Liver (tissue), 9 donors: ENCODE results near the gene OGDHL. TPM values are rescaled to one million over a fixed set of nuclear protein-coding genes. Genes with fewer than 3 reads are reported as not detected.

Experiments used
- DNase-seq: peaks from one replicate; pipeline ENCODE4 v3.0.0-alpha.2; 2017; ENCODE audit warnings: low spot score
- H3K27ac ChIP-seq, 2 donors: one replicate each; pipeline ENCODE4 v1.7.0; 2013; ENCODE audit warnings: inconsistent platforms in 2 of 2, low read length in 2 of 2, control low read depth in 1 of 2, low read depth in 1 of 2, mild to moderate bottlenecking in 1 of 2
- H3K27me3 ChIP-seq, 4 donors: one replicate each; pipeline versions ENCODE4 v1.6.1 to v1.7.0; 2013; ENCODE audit warnings: low read length in 3 of 4, inconsistent platforms in 1 of 4, mild to moderate bottlenecking in 1 of 4, moderate library complexity in 1 of 4; ENCODE audit not compliant: control insufficient read depth in 4 of 4, insufficient read depth in 4 of 4
- H3K36me3 ChIP-seq, 4 donors: one replicate each; pipeline versions ENCODE4 v1.6.1 to v1.7.0; 2013; ENCODE audit warnings: low read length in 3 of 4, mild to moderate bottlenecking in 3 of 4, low read depth in 1 of 4, moderate library complexity in 1 of 4; ENCODE audit not compliant: control insufficient read depth in 4 of 4, insufficient read depth in 3 of 4
- H3K4me1 ChIP-seq, 4 donors: one replicate each; pipeline versions ENCODE4 v1.6.1 to v1.7.0; 2013; ENCODE audit warnings: low read length in 3 of 4, mild to moderate bottlenecking in 3 of 4, moderate library complexity in 1 of 4; ENCODE audit not compliant: control insufficient read depth in 4 of 4, insufficient read depth in 4 of 4
- H3K4me3 ChIP-seq, 3 donors: one replicate each; pipeline versions ENCODE4 v1.6.1 to v1.7.0; 2013; ENCODE audit warnings: low read length in 3 of 3, control low read depth in 1 of 3, low read depth in 1 of 3, mild to moderate bottlenecking in 1 of 3
- H3K9ac ChIP-seq, 2 donors: one replicate each; pipeline ENCODE4 v1.7.0; 2013; ENCODE audit warnings: low read length in 2 of 2, mild to moderate bottlenecking in 2 of 2, moderate library complexity in 2 of 2, control low read depth in 1 of 2, low read depth in 1 of 2
- H3K9me3 ChIP-seq, 4 donors: one replicate each; pipeline versions ENCODE4 v1.6.1 to v1.7.0; 2013; ENCODE audit warnings: low read length in 3 of 4; ENCODE audit not compliant: control insufficient read depth in 4 of 4
- EGR1 ChIP-seq, 2 donors: IDR thresholded peaks; 2 replicates each; pipeline ENCODE4 v1.6.1; 2016 to 2018; ENCODE audit warnings: antibody characterized with exemption in 2 of 2, low read depth in 2 of 2
- FOXA1 ChIP-seq: IDR thresholded peaks from 2 replicates; pipeline ENCODE4 v1.6.1; 2016; ENCODE audit warnings: antibody characterized with exemption
- FOXA2 ChIP-seq: IDR thresholded peaks from 2 replicates; pipeline ENCODE4 v1.6.1; 2016; ENCODE audit warnings: antibody characterized with exemption
- GABPA ChIP-seq, 2 donors: IDR thresholded peaks in 1 of 2; conservative IDR thresholded peaks in 1 of 2; 2 replicates each; pipeline ENCODE4 v1.6.1; 2016; ENCODE audit warnings: antibody characterized with exemption in 2 of 2, mild to moderate bottlenecking in 1 of 2, moderate library complexity in 1 of 2
- HNF4A ChIP-seq, 2 donors: conservative IDR thresholded peaks; 2 replicates each; pipeline ENCODE4 v1.6.1; 2016; ENCODE audit warnings: antibody characterized with exemption in 2 of 2, mild to moderate bottlenecking in 2 of 2
- HNF4G ChIP-seq: IDR thresholded peaks from 2 replicates; pipeline ENCODE4 v1.6.1; 2016; ENCODE audit warnings: antibody characterized with exemption
- JUND ChIP-seq, 2 donors: IDR thresholded peaks; 2 replicates each; pipeline ENCODE4 v1.6.1; 2016; ENCODE audit warnings: antibody characterized with exemption in 2 of 2
- MAX ChIP-seq: IDR thresholded peaks from 2 replicates; pipeline ENCODE4 v1.6.1; 2016; ENCODE audit warnings: antibody characterized with exemption
- NR2F2 ChIP-seq: IDR thresholded peaks from 2 replicates; pipeline ENCODE4 v1.6.1; 2016; ENCODE audit warnings: antibody characterized with exemption
- RAD21 ChIP-seq, 2 donors: IDR thresholded peaks; 2 replicates each; pipeline ENCODE4 v1.6.1; 2016; ENCODE audit warnings: antibody characterized with exemption in 2 of 2, mild to moderate bottlenecking in 2 of 2
- REST ChIP-seq: IDR thresholded peaks from 2 replicates; pipeline ENCODE4 v1.6.1; 2016; ENCODE audit warnings: antibody characterized with exemption, mild to moderate bottlenecking
- RXRA ChIP-seq, 2 donors: IDR thresholded peaks; 2 replicates each; pipeline ENCODE4 v1.6.1; 2017 to 2018; ENCODE audit warnings: antibody characterized with exemption in 2 of 2, mild to moderate bottlenecking in 1 of 2
- SP1 ChIP-seq: IDR thresholded peaks from 2 replicates; pipeline ENCODE4 v1.6.1; 2018; ENCODE audit warnings: antibody characterized with exemption, mild to moderate bottlenecking
- TAF1 ChIP-seq: conservative IDR thresholded peaks from 2 replicates; pipeline ENCODE4 v1.6.1; 2016; ENCODE audit warnings: antibody characterized with exemption, mild to moderate bottlenecking
- YY1 ChIP-seq: IDR thresholded peaks from 2 replicates; pipeline ENCODE4 v1.6.1; 2016; ENCODE audit warnings: antibody characterized with exemption, mild to moderate bottlenecking
- WGBS: extraction: QIAGEN DNeasy Blood & Tissue Kit; methylation state at CpG from one replicate; pipeline ENCODE4 v1.1.7; 2013; 5-methylcytosine and 5-hydroxymethylcytosine counted together
- polyA plus RNA-seq, 2 donors: library from polyadenylated mRNA; stranded (reverse) in 1 of 2; unstranded in 1 of 2; fragments of 200-250 nt in 1 of 2; fragments of >200 nt in 1 of 2; fragmentation: Nextera tagmentation in 1 of 2; extraction: Ambion mirVana in 1 of 2; gene quantifications; one replicate each; pipeline versions ENCODE4 v1.2.1 to v1.2.3, GENCODE V29; 2013 to 2015
- total RNA-seq, 2 donors: library from RNA; depleted of rRNA; stranded (reverse); fragments of >200 nt; gene quantifications; one replicate each; pipeline ENCODE4 v1.2.3, GENCODE V29; 2014
- TF ChIP-seq, protein P1 (sequence below): IDR thresholded peaks from 2 replicates; pipeline ENCODE4 v1.6.1; 2016; ENCODE audit warnings: antibody characterized with exemption
- TF ChIP-seq, protein P2 (sequence below): IDR thresholded peaks from 2 replicates; pipeline ENCODE4 v1.6.1; 2016; ENCODE audit warnings: antibody characterized with exemption
- TF ChIP-seq, protein P3 (sequence below): fragments of 150-350 bp; IDR thresholded peaks from 2 replicates; pipeline ENCODE4 v1.5.1; 2017; ENCODE audit warnings: improper control_type of control experiment, low read depth, low read length; ENCODE audit not compliant: missing input control
- donor health status: healthy.
- donor health status: healthy.
- donor health status: healthy.
- donor health status: healthy.
- donor health status: healthy.

OGDHL gene
- total and polyA plus RNA-seq, 4 donors, result 5.2 to 67.9 (median 49.7) TPM

DNA sequence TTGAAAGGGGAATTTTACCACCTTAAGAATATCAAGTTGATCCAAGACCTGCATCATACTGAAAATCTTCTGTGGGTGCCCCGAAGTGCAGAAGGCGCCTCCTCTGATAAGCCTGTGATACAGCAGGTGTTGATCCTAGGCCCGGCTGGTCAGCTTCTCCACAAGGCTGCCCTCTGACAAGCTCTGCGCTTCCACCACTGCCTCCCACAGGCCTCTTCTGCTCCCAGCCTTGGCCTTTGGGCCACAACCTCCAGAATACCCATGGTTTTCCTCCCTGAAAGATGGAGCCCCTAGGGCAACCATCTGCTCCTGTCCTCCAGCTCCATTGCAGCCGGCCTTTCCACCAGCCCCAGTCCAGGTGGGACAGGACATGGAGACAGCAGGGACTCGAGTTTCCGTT is 5.6 kb upstream of the OGDHL start:
- Histone ChIP-seq H3K4me3 (no peak overlapping the region), H3K9me3 (peaks cover 0 to 2% (median 0%) of the 10 kb centered on the region in 4 donors), H3K36me3 (no peaks in the 10 kb centered on the region), H3K27ac (no peak overlapping the region), H3K9ac (no peak overlapping the region), H3K4me1 (no peaks in the 10 kb centered on the region), H3K27me3 (peaks cover 0 to 12% (median 2%) of the 10 kb centered on the region in 4 donors)
- no peak for DNase-seq
- TF ChIP-seq, protein P1, sequence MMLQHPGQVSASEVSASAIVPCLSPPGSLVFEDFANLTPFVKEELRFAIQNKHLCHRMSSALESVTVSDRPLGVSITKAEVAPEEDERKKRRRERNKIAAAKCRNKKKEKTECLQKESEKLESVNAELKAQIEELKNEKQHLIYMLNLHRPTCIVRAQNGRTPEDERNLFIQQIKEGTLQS, result no peak
- no peak for TF ChIP-seq NR2F2
- no peak for TF ChIP-seq REST
- no peak for TF ChIP-seq SP1
- TF ChIP-seq JUND (IDR thresholded peaks at IDR 0.05), result no peak
- TF ChIP-seq EGR1 (IDR thresholded peaks at IDR 0.05; ENCODE audit: low read depth in 2 of 2), result no peak
- TF ChIP-seq TAF1, result no peak
- TF ChIP-seq, protein P2, sequence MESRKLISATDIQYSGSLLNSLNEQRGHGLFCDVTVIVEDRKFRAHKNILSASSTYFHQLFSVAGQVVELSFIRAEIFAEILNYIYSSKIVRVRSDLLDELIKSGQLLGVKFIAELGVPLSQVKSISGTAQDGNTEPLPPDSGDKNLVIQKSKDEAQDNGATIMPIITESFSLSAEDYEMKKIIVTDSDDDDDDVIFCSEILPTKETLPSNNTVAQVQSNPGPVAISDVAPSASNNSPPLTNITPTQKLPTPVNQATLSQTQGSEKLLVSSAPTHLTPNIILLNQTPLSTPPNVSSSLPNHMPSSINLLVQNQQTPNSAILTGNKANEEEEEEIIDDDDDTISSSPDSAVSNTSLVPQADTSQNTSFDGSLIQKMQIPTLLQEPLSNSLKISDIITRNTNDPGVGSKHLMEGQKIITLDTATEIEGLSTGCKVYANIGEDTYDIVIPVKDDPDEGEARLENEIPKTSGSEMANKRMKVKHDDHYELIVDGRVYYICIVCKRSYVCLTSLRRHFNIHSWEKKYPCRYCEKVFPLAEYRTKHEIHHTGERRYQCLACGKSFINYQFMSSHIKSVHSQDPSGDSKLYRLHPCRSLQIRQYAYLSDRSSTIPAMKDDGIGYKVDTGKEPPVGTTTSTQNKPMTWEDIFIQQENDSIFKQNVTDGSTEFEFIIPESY, result no peak
- no peak for TF ChIP-seq RAD21 (IDR thresholded peaks at IDR 0.05)
- TF ChIP-seq HNF4A (conservative IDR thresholded peaks at IDR 0.05), result no peak
- TF ChIP-seq FOXA1, result no peak
- TF ChIP-seq, protein P3, sequence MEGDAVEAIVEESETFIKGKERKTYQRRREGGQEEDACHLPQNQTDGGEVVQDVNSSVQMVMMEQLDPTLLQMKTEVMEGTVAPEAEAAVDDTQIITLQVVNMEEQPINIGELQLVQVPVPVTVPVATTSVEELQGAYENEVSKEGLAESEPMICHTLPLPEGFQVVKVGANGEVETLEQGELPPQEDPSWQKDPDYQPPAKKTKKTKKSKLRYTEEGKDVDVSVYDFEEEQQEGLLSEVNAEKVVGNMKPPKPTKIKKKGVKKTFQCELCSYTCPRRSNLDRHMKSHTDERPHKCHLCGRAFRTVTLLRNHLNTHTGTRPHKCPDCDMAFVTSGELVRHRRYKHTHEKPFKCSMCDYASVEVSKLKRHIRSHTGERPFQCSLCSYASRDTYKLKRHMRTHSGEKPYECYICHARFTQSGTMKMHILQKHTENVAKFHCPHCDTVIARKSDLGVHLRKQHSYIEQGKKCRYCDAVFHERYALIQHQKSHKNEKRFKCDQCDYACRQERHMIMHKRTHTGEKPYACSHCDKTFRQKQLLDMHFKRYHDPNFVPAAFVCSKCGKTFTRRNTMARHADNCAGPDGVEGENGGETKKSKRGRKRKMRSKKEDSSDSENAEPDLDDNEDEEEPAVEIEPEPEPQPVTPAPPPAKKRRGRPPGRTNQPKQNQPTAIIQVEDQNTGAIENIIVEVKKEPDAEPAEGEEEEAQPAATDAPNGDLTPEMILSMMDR, result no peak
- TF ChIP-seq RXRA (IDR thresholded peaks at IDR 0.05), result no peak
- TF ChIP-seq FOXA2, result no peak
- no peak for TF ChIP-seq GABPA (IDR thresholded peaks at IDR 0.05 in 1 of 2, conservative IDR thresholded peaks at IDR 0.05 in 1 of 2)
- no peak for TF ChIP-seq MAX
- no peak for TF ChIP-seq HNF4G
- no peak for TF ChIP-seq YY1
- 64% methylated on average over 7 of the region's 7 CpGs for WGBS
